Smooth muscle cell (in vitro differentiated cells): ENCODE results near the gene PTPRU. TPM values are rescaled to one million over a fixed set of nuclear protein-coding genes. Genes with fewer than 3 reads are reported as not detected.

ENCODE experiments used
- DNase-seq: peaks from one replicate; lab custom pipeline; 2025; ENCODE audit not compliant: unreplicated experiment; lab: John Stamatoyannopoulos, UW
- H2AFZ ChIP-seq: fragments of 200-600 bp; sonication (generic); 2 replicates; pipeline ENCODE4 v1.6.0; 2016; ENCODE audit warnings: antibody characterized with exemption, low read depth, mild to moderate bottlenecking
- H3F3A ChIP-seq: fragments of 200-600 bp; sonication (generic); 2 replicates; pipeline ENCODE4 v1.6.0; 2017; ENCODE audit warnings: antibody characterized with exemption, low read depth
- H3K27ac ChIP-seq: fragments of 200-600 bp; sonication (generic); 2 replicates; pipeline ENCODE4 v1.5.1; 2016; ENCODE audit warnings: low read depth, mild to moderate bottlenecking
- H3K27me3 ChIP-seq: fragments of 200-600 bp; sonication (generic); 2 replicates; pipeline ENCODE4 v1.6.1; 2016; ENCODE audit warnings: low read depth, mild to moderate bottlenecking
- H3K36me3 ChIP-seq: fragments of 200-600 bp; sonication (generic); 2 replicates; pipeline ENCODE4 v1.5.1; 2016; ENCODE audit warnings: low read depth
- H3K4me1 ChIP-seq: fragments of 200-600 bp; sonication (generic); 2 replicates; pipeline ENCODE4 v1.5.1; 2016; ENCODE audit warnings: low read depth
- H3K4me2 ChIP-seq: fragments of 200-600 bp; sonication (generic); 2 replicates; pipeline ENCODE4 v1.6.0; 2016; ENCODE audit warnings: mild to moderate bottlenecking
- H3K4me3 ChIP-seq: fragments of 200-600 bp; sonication (generic); 2 replicates; pipeline ENCODE4 v1.5.1; 2016; ENCODE audit warnings: mild to moderate bottlenecking
- H3K79me2 ChIP-seq: fragments of 200-600 bp; sonication (generic); 2 replicates; pipeline ENCODE4 v1.6.0; 2016; ENCODE audit warnings: low read depth, mild to moderate bottlenecking
- H3K9ac ChIP-seq: fragments of 200-600 bp; sonication (generic); 2 replicates; pipeline ENCODE4 v1.6.0; 2016; ENCODE audit warnings: low read depth
- H3K9me3 ChIP-seq: fragments of 200-600 bp; sonication (generic); replicated peaks from 2 replicates; pipeline ENCODE4 v1.5.1; 2016; ENCODE audit warnings: low read depth
- H4K20me1 ChIP-seq: fragments of 200-600 bp; sonication (generic); 2 replicates; pipeline ENCODE4 v1.6.0; 2016; ENCODE audit warnings: low read depth
- CTCF ChIP-seq: fragments of 200-600 bp; sonication (generic); IDR thresholded peaks from 2 replicates; pipeline ENCODE4 v1.5.1; 2017; ENCODE audit warnings: borderline replicate concordance, mild to moderate bottlenecking, antibody characterized with exemption; ENCODE audit not compliant: insufficient read depth, poor library complexity, severe bottlenecking
- WGBS: methylation state at CpG from one replicate; pipeline ENCODE4 v1.1.7; 2016; ENCODE audit warnings: low lambda C conversion rate; 5-methylcytosine and 5-hydroxymethylcytosine counted together
- polyA plus RNA-seq: library from polyadenylated mRNA; unstranded; fragments of >200 nt; fragmentation: Nextera tagmentation; extraction: Ambion mirVana; gene quantifications from 2 replicates; pipeline ENCODE4 v1.2.1, GENCODE V29; 2016
- total RNA-seq: library from RNA; depleted of rRNA; stranded (reverse); fragments of >200 nt; gene quantifications from 2 replicates; pipeline ENCODE4 v1.2.3, GENCODE V29; 2014

Gene PTPRU
- total and polyA plus RNA-seq, 2 experiments from 2014 or later, result 41.1 to 67.8 TPM

- Histone ChIP-seq H3K27ac (no peak overlapping the region), H3K4me1 (no peaks in the 10 kb centered on the region), H3K4me3 (no peak overlapping the region), H3K9me3 (no peaks in the 10 kb centered on the region), H2AFZ (no peak overlapping the region), H4K20me1 (no peaks in the 10 kb centered on the region), H3F3A (no peaks in the 10 kb centered on the region), H3K79me2 (no peaks in the 10 kb centered on the region), H3K9ac (no peak overlapping the region), H3K4me2 (no peak overlapping the region), H3K36me3 (no peaks in the 10 kb centered on the region), H3K27me3 (no peaks in the 10 kb centered on the region)
- DNase-seq, result no peak
- 92% methylated on average over 10 of the region's 10 CpGs for WGBS
- no peak for TF ChIP-seq CTCF
These were observed 87.9 kb downstream of the PTPRU start for GRCh38 chr1:29324202-29324601.

- WGBS, result 66% methylated on average over 15 of the region's 19 CpGs
- no peak overlapping the region for H3K27ac ChIP-seq
These were observed 88.5 kb downstream of the PTPRU start for GRCh38 chr1:29324771-29325351.

GRCh38 chr1:29325675-29326074 lies 89.4 kb downstream of the PTPRU start:
- no peak overlapping the region for H3K4me2 ChIP-seq
- TF ChIP-seq CTCF, result no peak
- no peak for DNase-seq

More at GRCh38 chr1:29324771-29325351, 88.5 kb downstream of the PTPRU start:
- Histone ChIP-seq H3K4me1 (no peaks in the 10 kb centered on the region), H2AFZ (no peak overlapping the region), H3K27me3 (no peaks in the 10 kb centered on the region), H3K36me3 (no peaks in the 10 kb centered on the region), H4K20me1 (no peaks in the 10 kb centered on the region), H3K9me3 (no peaks in the 10 kb centered on the region), H3K9ac (no peak overlapping the region), H3K4me3 (no peak overlapping the region), H3K4me2 (no peak overlapping the region), H3F3A (no peaks in the 10 kb centered on the region), H3K79me2 (no peaks in the 10 kb centered on the region)
- TF ChIP-seq CTCF, result no peak
- no peak for DNase-seq

GRCh38 chr1:29326123-29326522 lies 89.8 kb downstream of the PTPRU start:
- TF ChIP-seq CTCF, result no peak
- no peak for DNase-seq
- no peaks in the 10 kb centered on the region for H3K36me3 ChIP-seq
- no peaks in the 10 kb centered on the region for H3F3A ChIP-seq
- H2AFZ ChIP-seq, result no peak overlapping the region
- 93% methylated on average over 1 of the region's 2 CpGs for WGBS
- H3K27ac ChIP-seq, result no peak overlapping the region
- no peak overlapping the region for H3K4me3 ChIP-seq
- H3K4me1 ChIP-seq, result no peaks in the 10 kb centered on the region
- H4K20me1 ChIP-seq, result no peaks in the 10 kb centered on the region
- H3K79me2 ChIP-seq, result no peaks in the 10 kb centered on the region
- no peaks in the 10 kb centered on the region for H3K27me3 ChIP-seq
- no peak overlapping the region for H3K9ac ChIP-seq
- H3K4me2 ChIP-seq, result no peak overlapping the region
- H3K9me3 ChIP-seq, result no peaks in the 10 kb centered on the region

More at GRCh38 chr1:29325675-29326074, 89.4 kb downstream of the PTPRU start:
- Histone ChIP-seq H4K20me1 (no peaks in the 10 kb centered on the region), H3K27ac (no peak overlapping the region), H3K36me3 (no peaks in the 10 kb centered on the region), H3K9me3 (no peaks in the 10 kb centered on the region), H3F3A (no peaks in the 10 kb centered on the region), H3K27me3 (no peaks in the 10 kb centered on the region), H3K9ac (no peak overlapping the region), H3K4me3 (no peak overlapping the region), H3K4me1 (no peaks in the 10 kb centered on the region), H3K79me2 (no peaks in the 10 kb centered on the region), H2AFZ (no peak overlapping the region)
- 88% methylated on average over 4 of the region's 4 CpGs for WGBS
